CD14-positive monocyte (primary cell): Measurements from ENCODE around the gene LRRN4CL. TPM values are rescaled to one million over a fixed set of nuclear protein-coding genes. Genes with fewer than 3 reads are reported as not detected.
A peak's percentile ranks its signal among the peaks of the same experiment; 100 is the strongest.

Experiments
- DNase-seq, 3 donors: peaks; one replicate each; pipeline ENCODE4 v3.0.0-alpha.2; 2011 to 2022
- H2AFZ ChIP-seq: 2 replicates; pipeline ENCODE4 v1.6.0; 2012; ENCODE audit warnings: mild to moderate bottlenecking, low read depth, low read length, inconsistent platforms; ENCODE audit not compliant: insufficient read depth, poor library complexity, severe bottlenecking
- H3K27ac ChIP-seq, 2 donors: 1 replicate in 1 of 2; 2 replicates in 1 of 2; pipeline ENCODE4 v1.5.1; 2012 to 2013; ENCODE audit warnings: low read length in 2 of 2, control low read depth in 1 of 2, inconsistent platforms in 1 of 2, low read depth in 1 of 2, mild to moderate bottlenecking in 1 of 2
- H3K27me3 ChIP-seq, 2 donors: one replicate each; pipeline versions ENCODE4 v1.6.0 to v1.6.1; 2011 to 2013; ENCODE audit warnings: low read length in 2 of 2; ENCODE audit not compliant: control insufficient read depth in 2 of 2, insufficient read depth in 2 of 2
- H3K36me3 ChIP-seq, 2 donors: replicated peaks in 1 of 2; 1 replicate in 1 of 2; 2 replicates in 1 of 2; pipeline versions ENCODE4 v1.5.1 to v1.6.1; 2012 to 2013; ENCODE audit warnings: low read length in 2 of 2, control low read depth in 1 of 2, inconsistent platforms in 1 of 2, mild to moderate bottlenecking in 1 of 2; ENCODE audit not compliant: insufficient read depth in 2 of 2, control insufficient read depth in 1 of 2
- H3K4me1 ChIP-seq, 2 donors: 1 replicate in 1 of 2; 2 replicates in 1 of 2; pipeline versions ENCODE4 v1.5.1 to v1.6.1; 2012 to 2013; ENCODE audit warnings: low read length in 2 of 2, control low read depth in 1 of 2, inconsistent platforms in 1 of 2, mild to moderate bottlenecking in 1 of 2, moderate library complexity in 1 of 2; ENCODE audit not compliant: insufficient read depth in 2 of 2, control insufficient read depth in 1 of 2
- H3K4me2 ChIP-seq: replicated peaks from 2 replicates; pipeline ENCODE3; 2012; ENCODE audit warnings: low read length, moderate library complexity, mild to moderate bottlenecking; ENCODE audit not compliant: poor library complexity, severe bottlenecking; ENCODE audit errors: extremely low read depth
- H3K4me3 ChIP-seq, 3 experiments: fragments of 200-600 bp in 1 of 3; sonication (generic) in 1 of 3; replicated peaks in 1 of 3; 1 replicate in 2 of 3; 2 replicates in 1 of 3; pipeline ENCODE4 v1.5.1; 2011 to 2013; ENCODE audit warnings: low read length in 3 of 3, mild to moderate bottlenecking in 3 of 3, control low read depth in 2 of 3, low read depth in 2 of 3, inconsistent platforms in 1 of 3, moderate library complexity in 1 of 3
- H3K79me2 ChIP-seq: 2 replicates; pipeline ENCODE4 v1.6.0; 2012; ENCODE audit warnings: mild to moderate bottlenecking, control low read depth, inconsistent platforms, low read length, moderate library complexity; ENCODE audit not compliant: insufficient read depth
- H3K9ac ChIP-seq: 2 replicates; pipeline ENCODE4 v1.6.0; 2017; ENCODE audit warnings: low read length, mild to moderate bottlenecking; ENCODE audit not compliant: insufficient read depth, poor library complexity, severe bottlenecking
- H3K9me3 ChIP-seq, 2 donors: replicated peaks in 1 of 2; 1 replicate in 1 of 2; 2 replicates in 1 of 2; pipeline versions ENCODE4 v1.5.1 to v1.6.1; 2012 to 2013; ENCODE audit warnings: low read length in 2 of 2, control low read depth in 1 of 2; ENCODE audit not compliant: control insufficient read depth in 1 of 2, insufficient read depth in 1 of 2
- H4K20me1 ChIP-seq: 2 replicates; pipeline ENCODE4 v1.6.0; 2012; ENCODE audit warnings: mild to moderate bottlenecking, low read length, control low read depth, moderate library complexity; ENCODE audit not compliant: insufficient read depth
- H3K27ac Mint-ChIP-seq, 7 donors: one replicate each; pipeline ENCODE4 v1.8.0; 2020; ENCODE audit warnings: mild to moderate bottlenecking in 7 of 7, mixed read lengths in 7 of 7, moderate library complexity in 6 of 7, inconsistent platforms in 2 of 7
- H3K27me3 Mint-ChIP-seq, 3 donors: one replicate each; pipeline ENCODE4 v1.8.0; 2021 to 2022; ENCODE audit warnings: low read depth in 3 of 3, mild to moderate bottlenecking in 3 of 3, mixed read lengths in 3 of 3, moderate library complexity in 3 of 3, inconsistent platforms in 1 of 3
- H3K36me3 Mint-ChIP-seq, 2 donors: one replicate each; pipeline ENCODE4 v1.8.0; 2020; ENCODE audit warnings: mixed read lengths in 2 of 2, inconsistent platforms in 1 of 2, mild to moderate bottlenecking in 1 of 2
- H3K4me1 Mint-ChIP-seq: one replicate; pipeline ENCODE4 v1.8.0; 2020; ENCODE audit warnings: mild to moderate bottlenecking, mixed read lengths
- H3K4me3 Mint-ChIP-seq, 2 donors: one replicate each; pipeline ENCODE4 v1.8.0; 2020; ENCODE audit warnings: mild to moderate bottlenecking in 2 of 2, mixed read lengths in 2 of 2, moderate library complexity in 1 of 2
- H3K9me3 Mint-ChIP-seq, 7 donors: one replicate each; pipeline ENCODE4 v1.8.0; 2020 to 2022; ENCODE audit warnings: mixed read lengths in 7 of 7, mild to moderate bottlenecking in 6 of 7, moderate library complexity in 6 of 7, inconsistent platforms in 2 of 7
- CTCF ChIP-seq: fragments of 200-600 bp; IDR thresholded peaks from one replicate; pipeline ENCODE4 v1.8.0; 2022; ENCODE audit warnings: antibody characterized with exemption, mild to moderate bottlenecking
- WGBS: methylation state at CpG from one replicate; pipeline ENCODE4 v1.1.5; 2013; ENCODE audit warnings: missing lambda C conversion rate; ENCODE audit not compliant: insufficient coverage; 5-methylcytosine and 5-hydroxymethylcytosine counted together
- intact Hi-C, 2 donors: fragments of 100-400 bp; cut with micrococcal nuclease; formaldehyde crosslinking; loops; one replicate each; pipeline versions ENCODE4 v1.15.0 to v1.15.1; 2023
- polyA plus RNA-seq, 3 donors: library from polyadenylated mRNA; depleted of rRNA in 1 of 3; unstranded in 2 of 3; stranded (reverse) in 1 of 3; fragments of 300-500 nt in 2 of 3; fragments of >200 nt in 1 of 3; fragmentation: Illumina TruSeq in 2 of 3; gene quantifications; 1 replicate in 2 of 3; 2 replicates in 1 of 3; pipeline ENCODE4 v1.2.3, GENCODE V29; 2012 to 2021

The LRRN4CL gene
- polyA plus RNA-seq, 3 donors, result not detected

DNA sequence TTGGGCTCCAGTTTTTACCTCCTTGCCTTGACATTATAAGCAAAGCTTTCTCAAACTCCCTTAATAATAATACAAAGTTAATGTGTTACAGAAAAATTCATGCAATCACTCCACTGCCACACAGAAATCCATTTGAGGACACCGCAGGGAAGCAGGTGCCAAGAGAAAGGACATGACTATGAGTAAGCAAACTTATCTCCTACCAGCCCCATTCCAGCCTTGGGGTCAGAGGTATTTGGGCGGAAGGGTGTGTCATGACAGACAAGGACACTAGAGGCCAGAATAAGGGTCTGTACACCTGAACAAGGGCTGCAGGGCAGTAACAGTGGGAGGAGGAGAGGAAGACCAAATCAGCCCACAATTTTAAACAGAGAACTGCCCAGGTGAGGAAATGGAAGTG lies 24.0 kb upstream of the LRRN4CL start:
- no peak overlapping the region for H2AFZ ChIP-seq
- DNase-seq, result no peak
- WGBS, result no CpG with 5 or more reads among the region's 2 CpGs
- peaks cover 67 to 78% of the 10 kb centered on the region in 2 donors for H3K36me3 ChIP-seq
- H3K4me3 ChIP-seq, result no peak overlapping the region
- H4K20me1 ChIP-seq, result peaks cover 35% of the 10 kb centered on the region
- TF ChIP-seq CTCF, result no peak
- H3K27ac Mint-ChIP-seq, result peak overlapping the region in 6 of 7 donors; percentile 3 to 72 (median 50)
- H3K4me3 Mint-ChIP-seq, result no peak overlapping the region
- H3K27me3 Mint-ChIP-seq, result no peaks in the 10 kb centered on the region
- no peaks in the 10 kb centered on the region for H3K27me3 ChIP-seq
- peaks cover 16 to 20% of the 10 kb centered on the region in 2 donors for H3K4me1 ChIP-seq
- H3K4me1 Mint-ChIP-seq, result peaks cover 17% of the 10 kb centered on the region
- H3K9me3 ChIP-seq, result no peaks in the 10 kb centered on the region
- H3K79me2 ChIP-seq, result peaks cover 42% of the 10 kb centered on the region
- peaks cover 64 to 73% of the 10 kb centered on the region in 2 donors for H3K36me3 Mint-ChIP-seq
- peak overlapping the region in 1 of 2 donors; percentile 12 for H3K27ac ChIP-seq
- intact Hi-C loops, result no loop called here
- no peak overlapping the region for H3K4me2 ChIP-seq
- no peak overlapping the region for H3K9ac ChIP-seq
- H3K9me3 Mint-ChIP-seq, result no peaks in the 10 kb centered on the region

DNA sequence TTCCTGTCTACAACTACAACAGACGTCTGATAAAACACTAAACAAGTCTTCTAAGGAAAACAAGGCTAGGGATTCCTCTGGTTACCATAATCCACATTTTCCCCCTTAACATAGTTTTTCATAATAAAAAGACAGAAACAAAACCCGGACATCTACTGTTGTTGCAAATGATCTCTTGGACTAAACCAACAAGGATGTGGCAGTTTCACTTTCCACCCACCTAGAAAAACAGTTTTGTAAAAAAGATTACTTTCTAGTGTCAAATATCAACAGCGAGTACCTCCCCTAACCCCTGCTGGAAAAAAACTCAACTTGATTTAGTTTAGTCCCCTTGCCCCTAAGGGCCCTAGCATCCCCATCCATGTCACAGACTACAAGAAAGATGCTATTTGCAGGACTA lies 23.5 kb upstream of the LRRN4CL start:
- Histone ChIP-seq H3K9me3 (no peaks in the 10 kb centered on the region), H3K27ac (peak overlapping the region in 1 of 2 donors; percentile 18), H3K9ac (no peak overlapping the region), H2AFZ (no peak overlapping the region), H3K79me2 (peaks cover 38% of the 10 kb centered on the region), H3K4me3 (no peak overlapping the region), H3K27me3 (no peaks in the 10 kb centered on the region), H3K4me2 (no peak overlapping the region), H3K4me1 (peaks cover 18 to 24% of the 10 kb centered on the region in 2 donors), H3K36me3 (peaks cover 62 to 73% of the 10 kb centered on the region in 2 donors), H4K20me1 (peaks cover 31% of the 10 kb centered on the region)
- Mint-ChIP-seq H3K27me3 (no peaks in the 10 kb centered on the region), H3K4me1 (peaks cover 20% of the 10 kb centered on the region), H3K4me3 (no peak overlapping the region), H3K36me3 (peaks cover 59 to 69% of the 10 kb centered on the region in 2 donors), H3K9me3 (no peaks in the 10 kb centered on the region), H3K27ac (peak overlapping the region in 4 of 7 donors; percentile 22 to 46 (median 36))
- intact Hi-C loops, result no loop called here
- 92% methylated on average over 2 of the region's 3 CpGs for WGBS
- no peak for DNase-seq
- TF ChIP-seq CTCF, result no peak
